ENCODE data around the gene LLGL1.

The LLGL1 gene

GRCh38 chr17:18233803-18234518 lies 8.5 kb downstream of the LLGL1 start:
- no peak for DNase-seq (ENCODE audit: low read depth)
- no peak overlapping the region for H3K4me3 ChIP-seq (ENCODE audit: control insufficient read depth, low read depth, low read length)
- TF ChIP-seq CTCF (IDR thresholded peaks at IDR 0.05; ENCODE audit: control insufficient read depth, insufficient read depth, low read depth, low read length, missing control alignments) = no peak

- no peak overlapping the region for H3K4me3 ChIP-seq (ENCODE audit: control insufficient read depth, low read depth, low read length)
- TF ChIP-seq CTCF (IDR thresholded peaks at IDR 0.05; ENCODE audit: control insufficient read depth, insufficient read depth, low read depth, low read length, missing control alignments) = no peak
- DNase-seq (ENCODE audit: low read depth) = no peak
Observed at GRCh38 chr17:18234853-18235380, 9.5 kb downstream of the LLGL1 start.

GRCh38 chr17:18235743-18236256 lies 10.4 kb downstream of the LLGL1 start:
- no peak for DNase-seq (ENCODE audit: low read depth)
- no peak for TF ChIP-seq CTCF (IDR thresholded peaks at IDR 0.05; ENCODE audit: control insufficient read depth, insufficient read depth, low read depth, low read length, missing control alignments)
- no peak overlapping the region for H3K4me3 ChIP-seq (ENCODE audit: control insufficient read depth, low read depth, low read length)

GRCh38 chr17:18236494-18236893 lies 11.1 kb downstream of the LLGL1 start:
- no peak for DNase-seq (ENCODE audit: low read depth)
- no peak overlapping the region for H3K4me3 ChIP-seq (ENCODE audit: control insufficient read depth, low read depth, low read length)
- no peak for TF ChIP-seq CTCF (IDR thresholded peaks at IDR 0.05; ENCODE audit: control insufficient read depth, insufficient read depth, low read depth, low read length, missing control alignments)

DNA sequence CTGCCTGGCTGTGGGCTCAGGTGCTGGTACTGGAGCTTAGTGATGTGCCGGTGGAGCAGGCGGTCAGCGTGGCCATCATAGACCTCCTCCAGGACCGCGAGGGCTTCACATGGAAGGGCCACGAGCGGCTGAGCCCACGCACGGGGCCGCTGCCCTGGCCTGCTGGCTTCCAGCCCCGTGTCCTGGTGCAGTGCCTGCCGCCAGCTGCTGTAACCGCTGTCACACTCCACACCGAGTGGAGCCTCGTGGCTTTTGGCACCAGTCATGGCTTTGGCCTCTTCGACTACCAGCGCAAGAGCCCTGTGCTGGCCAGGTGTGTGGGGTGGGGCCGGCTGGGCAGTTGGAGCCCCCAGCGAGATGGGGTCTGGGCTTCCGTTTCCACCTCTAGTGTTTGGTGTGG lies 12.0 kb downstream of the LLGL1 start:
- no peak for DNase-seq (ENCODE audit: low read depth)
- no peak overlapping the region for H3K4me3 ChIP-seq (ENCODE audit: control insufficient read depth, low read depth, low read length)
- TF ChIP-seq CTCF (IDR thresholded peaks at IDR 0.05; ENCODE audit: control insufficient read depth, insufficient read depth, low read depth, low read length, missing control alignments) = no peak

DNA sequence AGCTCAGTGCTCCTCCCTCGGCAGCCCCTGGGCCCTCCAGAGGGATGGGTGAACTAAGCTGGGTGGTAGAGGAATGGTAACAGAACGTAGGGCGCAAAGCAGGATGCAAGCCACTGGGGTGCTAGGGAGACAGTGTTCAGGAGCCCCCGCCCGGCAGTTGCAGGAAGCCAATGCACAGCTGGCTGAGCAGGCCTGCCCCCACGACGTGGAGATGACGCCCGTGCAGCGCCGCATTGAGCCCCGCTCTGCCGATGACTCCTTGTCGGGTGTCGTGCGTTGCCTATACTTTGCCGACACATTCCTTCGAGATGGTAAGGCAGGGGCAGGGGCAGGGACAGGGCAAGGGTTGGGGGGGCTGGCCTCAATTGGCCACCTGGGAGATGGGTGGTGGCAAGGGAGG lies 12.9 kb downstream of the LLGL1 start:
- H3K4me3 ChIP-seq (ENCODE audit: control insufficient read depth, low read depth, low read length) = no peak overlapping the region
- no peak for DNase-seq (ENCODE audit: low read depth)
- no peak for TF ChIP-seq CTCF (IDR thresholded peaks at IDR 0.05; ENCODE audit: control insufficient read depth, insufficient read depth, low read depth, low read length, missing control alignments)

All from AG09309 (cell line).